GM18508 (cell line): Measurements from ENCODE around the gene SMIM28.
"Not testable (repeated sequence)": the region's sequence is repeated elsewhere in the genome, so short reads cannot be mapped to it uniquely, and the experiment has no call there.

Source experiments
- ATAC-seq: cut with Tn5 transposase; IDR thresholded peaks from one replicate; pipeline ENCODE4 v1.9.1; 2021; ENCODE audit warnings: moderate number of reproducible peaks; ENCODE audit not compliant: insufficient read depth, unreplicated experiment

SMIM28 gene

GRCh38 chr6:138377844-138378243, at the start of gene SMIM28:
Gene SMIM28, plus strand, starts transcription at chr6:138377905. Its CDS starts 168 bp downstream, at chr6:138378073.
- ATAC-seq, result no peak

GRCh38 chr6:138328210-138328609, 49.5 kb upstream of the SMIM28 start:
- no peak for ATAC-seq

- no peak for ATAC-seq
These were observed 46.9 kb upstream of the SMIM28 start for GRCh38 chr6:138330763-138331162.

GRCh38 chr6:138331444-138331843, 46.3 kb upstream of the SMIM28 start:
- ATAC-seq, result no peak

GRCh38 chr6:138331984-138332383, 45.7 kb upstream of the SMIM28 start:
- ATAC-seq, result no peak

GRCh38 chr6:138334000-138334399, 43.7 kb upstream of the SMIM28 start:
- ATAC-seq, result no peak

- ATAC-seq, result no peak
These were observed 42.7 kb upstream of the SMIM28 start for GRCh38 chr6:138334963-138335362.

GRCh38 chr6:138336221-138336620, 41.5 kb upstream of the SMIM28 start:
- ATAC-seq, result no peak

GRCh38 chr6:138337076-138337475, 40.6 kb upstream of the SMIM28 start:
- no peak for ATAC-seq

- ATAC-seq, result no peak
These were observed 38.7 kb upstream of the SMIM28 start for GRCh38 chr6:138339024-138339423.

- ATAC-seq, result no peak
These were observed 36.5 kb upstream of the SMIM28 start for GRCh38 chr6:138341176-138341575.

- no peak for ATAC-seq
These were observed 34.6 kb upstream of the SMIM28 start for GRCh38 chr6:138343112-138343511.

- ATAC-seq, result no peak
These were observed 32.0 kb upstream of the SMIM28 start for GRCh38 chr6:138345565-138346285.

- ATAC-seq, result no peak
These were observed 31.2 kb upstream of the SMIM28 start for GRCh38 chr6:138346302-138347195.

- ATAC-seq, result no peak
These were observed 29.8 kb upstream of the SMIM28 start for GRCh38 chr6:138347864-138348263.

- ATAC-seq, result no peak
These were observed 27.8 kb upstream of the SMIM28 start for GRCh38 chr6:138349891-138350290.

GRCh38 chr6:138357928-138358327, 19.8 kb upstream of the SMIM28 start:
- no peak for ATAC-seq

GRCh38 chr6:138368684-138369083, 9.0 kb upstream of the SMIM28 start:
- ATAC-seq, result not testable (repeated sequence)

- no peak for ATAC-seq
These were observed 6.9 kb upstream of the SMIM28 start for GRCh38 chr6:138370631-138371451.

- ATAC-seq, result no peak
These were observed 6.3 kb upstream of the SMIM28 start for GRCh38 chr6:138371452-138371711.

GRCh38 chr6:138371720-138372119, 6.0 kb upstream of the SMIM28 start:
- no peak for ATAC-seq
